DMS53 treated with DMSO at 0.1 percent for 48 hours (cell line): ENCODE results near the gene MUC2.

Source experiments
- DNase-seq: peaks from one replicate; lab custom pipeline; 2025; ENCODE audit not compliant: unreplicated experiment; lab: John Stamatoyannopoulos, UW

The MUC2 gene

DNA sequence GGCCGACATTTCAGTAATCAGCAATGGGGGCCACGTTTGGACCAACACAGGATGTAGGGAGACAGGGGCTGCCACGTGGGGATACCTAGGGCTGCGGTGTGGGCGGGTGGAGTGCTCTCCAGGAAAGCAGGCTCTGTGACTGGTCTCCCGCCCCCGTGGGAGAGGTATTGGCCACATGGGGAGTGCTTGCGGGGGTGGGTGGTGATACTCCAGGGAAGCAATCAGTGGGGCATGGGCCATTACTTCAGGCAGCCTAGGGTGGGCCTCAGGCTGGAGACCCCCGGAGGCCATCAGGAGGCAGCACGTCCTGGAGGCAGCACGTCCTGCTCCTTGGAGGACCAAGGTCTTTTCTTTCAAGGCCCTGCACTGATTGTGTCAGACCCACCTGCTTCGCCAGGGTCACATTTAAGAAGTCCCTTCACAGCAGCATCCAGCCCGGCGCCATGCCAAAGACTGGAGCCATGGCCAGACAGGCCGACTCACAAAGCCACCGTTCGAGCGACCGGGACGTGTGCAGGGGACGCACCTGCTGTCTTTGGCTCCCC, 3.0 kb upstream of the MUC2 start:
- no peak for DNase-seq

DNA sequence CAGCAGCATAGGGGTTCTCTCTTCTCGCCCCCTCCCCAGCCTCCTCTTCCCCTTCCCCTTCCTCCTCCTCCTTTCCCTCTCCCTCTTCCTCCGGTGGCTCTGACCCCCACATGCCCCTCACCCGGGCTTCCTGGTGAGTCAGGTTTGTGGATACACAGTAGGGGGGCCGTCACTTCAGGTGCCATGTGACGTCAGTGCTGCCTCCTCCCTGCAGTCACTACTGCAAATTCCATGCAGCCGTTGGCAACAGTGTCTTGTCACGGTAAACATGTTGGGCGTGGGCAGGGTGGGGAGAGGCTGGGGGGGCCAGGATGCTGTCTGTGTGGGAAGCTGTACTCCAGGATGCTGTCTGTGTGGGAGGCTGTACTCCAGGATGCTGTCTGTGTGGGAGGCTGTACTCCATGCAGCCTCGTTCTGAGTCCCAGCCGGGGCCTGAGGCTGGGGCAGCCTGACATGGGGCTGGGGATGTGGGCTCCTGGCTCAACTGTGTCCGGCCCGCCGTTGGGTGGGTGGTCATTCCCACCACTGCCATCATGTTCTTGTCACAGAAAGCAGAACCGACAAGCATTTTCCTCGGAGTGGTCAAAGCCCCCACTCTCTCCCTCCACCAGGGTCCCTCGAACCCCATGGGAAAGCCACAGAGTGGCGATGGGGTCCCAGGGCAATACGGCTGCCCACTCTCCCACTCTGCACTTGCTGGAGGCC, 2.4 kb upstream of the MUC2 start:
- DNase-seq = peak; percentile 17

DNA sequence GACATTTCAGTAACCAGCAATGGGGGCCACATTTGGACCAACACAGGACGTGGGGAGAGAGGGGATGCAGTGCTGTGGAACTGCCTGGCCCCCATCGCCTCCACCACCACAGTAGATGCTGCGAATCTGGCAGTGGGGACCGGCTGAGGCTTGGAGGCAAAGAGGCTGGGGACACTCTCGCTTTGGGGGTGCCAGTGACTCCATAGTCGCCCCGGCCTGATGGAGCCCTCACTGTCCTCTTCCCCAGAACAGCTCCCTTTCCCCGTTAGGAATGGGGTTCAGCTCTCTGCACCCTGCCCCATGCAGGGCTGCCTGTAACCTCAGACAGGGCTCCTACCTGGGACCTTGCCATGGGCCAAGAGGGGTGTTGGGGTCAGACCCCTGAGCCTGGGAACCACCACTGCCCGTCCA, 1.8 kb upstream of the MUC2 start:
- DNase-seq = no peak

DNA sequence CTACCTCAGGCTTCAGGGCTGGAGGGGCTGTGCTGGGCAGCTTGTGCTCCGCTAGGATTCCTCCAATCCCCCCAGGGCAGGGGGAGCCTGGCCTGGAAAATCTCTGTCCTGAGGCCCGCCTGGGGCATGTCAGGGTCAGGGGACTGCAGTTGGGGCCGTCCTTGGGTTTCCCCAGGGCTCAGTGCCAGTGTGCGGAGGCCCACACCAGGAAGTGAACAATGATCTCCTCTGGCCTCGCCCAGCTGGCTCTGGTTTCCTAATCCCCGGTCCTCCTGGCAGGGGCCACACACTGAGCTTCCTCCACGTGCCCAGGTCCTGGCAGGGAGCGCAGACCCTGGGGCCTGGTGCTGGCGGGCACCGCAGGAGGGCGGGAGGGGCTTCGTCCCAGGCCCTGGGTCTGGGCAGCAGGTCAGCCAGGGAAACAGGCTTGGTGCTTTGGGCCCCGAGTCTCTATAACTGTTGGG, 1.4 kb upstream of the MUC2 start:
- DNase-seq = no peak

DNA sequence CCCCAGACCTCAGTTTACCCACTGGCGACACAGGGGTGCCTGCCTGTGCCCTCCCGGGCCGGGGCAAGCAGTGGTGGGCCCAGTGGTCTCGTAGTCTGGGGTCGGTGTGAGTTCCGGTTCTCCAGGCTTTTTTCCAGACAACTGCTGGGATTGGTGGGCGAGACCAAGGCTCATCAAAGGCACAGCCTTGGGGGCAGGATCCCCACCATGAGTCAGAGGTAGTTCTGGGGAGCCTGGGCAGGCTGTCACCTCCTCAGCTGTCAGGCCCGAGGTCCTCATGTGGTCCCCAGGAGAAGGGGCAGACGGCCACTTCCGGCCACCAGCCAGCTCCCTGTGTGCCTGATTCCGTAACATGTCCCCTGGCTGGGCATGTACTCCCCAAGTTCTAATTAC, 827 bp upstream of the MUC2 start:
- no peak for DNase-seq

DNA sequence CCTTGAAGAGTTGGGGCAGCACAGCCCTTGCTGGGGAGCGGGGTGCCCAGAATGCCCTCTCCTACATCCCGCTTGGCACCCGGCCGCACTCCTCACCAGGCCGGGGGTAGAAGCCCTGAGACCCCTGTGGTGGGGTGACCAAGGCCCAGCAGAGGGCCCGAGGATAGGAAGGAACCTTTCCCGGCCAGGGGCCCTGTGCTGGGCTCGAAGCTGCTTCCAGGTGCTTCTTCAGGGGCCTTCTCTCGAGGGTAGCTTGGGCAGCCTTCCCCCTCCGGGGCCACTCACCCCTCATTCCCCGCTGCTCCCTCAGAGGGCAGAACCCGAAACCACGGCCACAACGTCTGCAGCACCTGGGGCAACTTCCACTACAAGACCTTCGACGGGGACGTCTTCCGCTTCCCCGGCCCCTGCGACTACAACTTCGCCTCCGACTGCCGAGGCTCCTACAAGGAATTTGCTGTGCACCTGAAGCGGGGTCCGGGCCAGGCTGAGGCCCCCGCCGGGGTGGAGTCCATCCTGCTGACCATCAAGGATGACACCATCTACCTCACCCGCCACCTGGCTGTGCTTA, 752 bp downstream of the MUC2 start:
- no peak for DNase-seq

DNA sequence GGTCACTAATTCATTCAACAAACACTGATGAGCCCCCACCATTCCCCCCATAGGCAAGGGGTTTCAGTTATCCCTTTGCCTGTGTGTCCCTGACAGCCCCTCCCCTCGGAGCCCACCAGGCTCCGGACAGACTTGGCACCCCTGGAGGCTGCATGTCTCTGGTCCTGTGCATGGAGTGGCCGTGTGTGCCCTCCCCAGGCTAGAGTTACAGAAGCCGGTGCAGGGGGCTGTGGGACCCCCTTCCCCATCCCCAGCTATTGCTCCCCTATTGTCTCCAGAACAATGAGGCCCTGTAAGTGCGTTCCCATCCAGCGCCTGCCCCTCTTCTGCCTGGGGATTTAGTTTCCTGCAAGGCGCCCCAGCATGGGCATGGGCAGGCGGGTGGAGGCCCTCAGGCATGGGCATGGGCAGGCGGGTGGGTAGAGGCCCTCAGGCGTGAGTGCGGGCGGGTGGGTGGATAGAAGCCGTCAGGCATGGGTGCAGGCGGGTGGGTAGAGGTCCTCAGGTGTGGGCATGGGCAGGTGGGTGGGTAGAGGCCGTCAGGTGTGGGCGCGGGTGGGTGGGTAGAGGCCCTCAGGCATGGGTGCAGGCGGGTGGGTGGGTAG, 1.5 kb downstream of the MUC2 start:
- DNase-seq = no peak

DNA sequence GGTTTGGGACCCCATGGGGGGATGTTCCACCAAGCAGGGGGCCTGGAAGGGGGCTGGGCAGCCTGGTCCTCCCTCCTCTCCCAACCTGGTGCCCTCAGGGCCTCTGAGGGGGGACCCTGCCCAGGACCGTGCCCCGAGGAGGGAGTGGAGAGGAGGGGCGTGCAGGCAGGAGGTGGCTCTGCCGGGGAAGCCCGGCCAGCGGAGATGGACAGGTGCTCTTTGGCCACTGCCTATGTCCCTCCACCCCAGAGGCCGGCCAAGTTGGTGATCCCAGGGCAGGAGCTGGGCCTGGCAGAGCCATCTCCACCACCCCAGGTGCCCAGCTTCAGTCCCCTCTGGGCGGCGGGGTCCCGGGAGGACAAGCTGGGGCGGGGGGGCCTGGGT, 2.4 kb downstream of the MUC2 start:
- DNase-seq = no peak

DNA sequence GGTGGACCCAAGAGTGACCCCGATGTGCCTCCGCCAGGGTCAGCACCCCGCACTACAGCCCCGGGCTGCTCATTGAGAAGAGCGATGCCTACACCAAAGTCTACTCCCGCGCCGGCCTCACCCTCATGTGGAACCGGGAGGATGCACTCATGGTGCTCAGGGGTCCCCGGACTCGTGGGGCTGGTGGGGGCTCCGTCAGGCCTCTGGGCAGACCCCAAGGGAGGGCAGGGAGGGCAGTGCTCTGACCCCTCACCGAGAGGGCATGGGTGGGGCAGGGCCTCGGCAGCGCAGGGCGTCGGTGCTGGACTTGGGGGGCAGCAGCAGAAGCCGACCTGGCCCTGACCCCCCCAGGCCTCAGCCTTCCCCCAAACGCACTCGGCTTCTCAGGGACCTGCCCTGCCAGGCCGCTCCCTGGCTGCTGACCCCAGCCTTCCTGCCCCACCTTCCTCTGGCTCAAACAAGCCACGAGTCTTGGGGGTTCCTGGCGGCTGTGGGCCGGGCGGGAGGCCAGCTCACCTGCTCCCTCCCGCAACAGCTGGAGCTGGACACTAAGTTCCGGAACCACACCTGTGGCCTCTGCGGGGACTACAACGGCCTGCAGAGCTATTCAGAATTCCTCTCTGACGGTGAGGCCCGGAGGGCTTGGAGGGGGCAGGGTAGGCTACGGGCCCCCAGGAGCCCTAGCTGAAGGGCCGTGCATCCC, 2.9 kb downstream of the MUC2 start:
- DNase-seq = no peak

DNA sequence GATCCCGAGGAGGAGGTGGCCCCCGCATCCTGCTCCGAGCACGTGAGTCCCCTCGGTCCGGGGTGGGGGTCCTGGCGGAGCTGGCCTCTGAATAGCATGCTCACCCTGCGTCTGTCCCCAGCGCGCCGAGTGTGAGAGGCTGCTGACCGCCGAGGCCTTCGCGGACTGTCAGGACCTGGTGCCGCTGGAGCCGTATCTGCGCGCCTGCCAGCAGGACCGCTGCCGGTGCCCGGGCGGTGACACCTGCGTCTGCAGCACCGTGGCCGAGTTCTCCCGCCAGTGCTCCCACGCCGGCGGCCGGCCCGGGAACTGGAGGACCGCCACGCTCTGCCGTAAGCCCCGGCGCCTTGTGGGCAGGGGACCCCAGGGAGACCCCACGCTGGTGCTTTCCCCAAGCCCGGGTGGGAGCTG, 3.5 kb downstream of the MUC2 start:
- no peak for DNase-seq

DNA sequence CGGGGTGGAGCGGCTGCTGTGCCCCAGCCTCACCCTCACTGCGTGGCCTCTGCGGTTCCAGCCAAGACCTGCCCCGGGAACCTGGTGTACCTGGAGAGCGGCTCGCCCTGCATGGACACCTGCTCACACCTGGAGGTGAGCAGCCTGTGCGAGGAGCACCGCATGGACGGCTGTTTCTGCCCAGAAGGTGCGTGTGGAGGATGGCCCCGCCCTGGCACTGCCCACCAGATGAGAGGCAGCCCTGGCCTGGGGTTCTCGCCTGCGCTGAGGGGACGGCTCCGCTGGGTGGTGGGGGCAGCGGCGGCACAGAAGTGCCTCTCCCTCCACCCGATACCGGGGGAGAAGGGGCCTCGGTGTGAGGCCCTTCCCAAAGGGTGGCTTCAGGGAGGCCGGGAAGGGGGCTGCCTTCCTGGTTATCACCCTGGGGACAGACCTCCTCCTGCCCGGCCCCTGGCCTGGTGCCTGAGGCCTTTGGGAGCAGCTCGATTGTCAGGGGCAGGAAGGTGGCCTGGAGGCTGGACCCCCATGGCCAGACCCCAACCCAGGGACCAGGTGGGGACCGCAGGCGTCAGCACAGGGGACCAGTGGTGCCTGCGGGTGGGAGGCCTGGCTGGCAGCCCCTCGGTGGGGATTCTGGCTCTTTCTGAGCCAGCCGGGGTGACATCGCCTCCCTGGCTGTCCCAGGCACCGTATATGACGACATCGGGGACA, 7.1 kb downstream of the MUC2 start:
- no peak for DNase-seq

DNA sequence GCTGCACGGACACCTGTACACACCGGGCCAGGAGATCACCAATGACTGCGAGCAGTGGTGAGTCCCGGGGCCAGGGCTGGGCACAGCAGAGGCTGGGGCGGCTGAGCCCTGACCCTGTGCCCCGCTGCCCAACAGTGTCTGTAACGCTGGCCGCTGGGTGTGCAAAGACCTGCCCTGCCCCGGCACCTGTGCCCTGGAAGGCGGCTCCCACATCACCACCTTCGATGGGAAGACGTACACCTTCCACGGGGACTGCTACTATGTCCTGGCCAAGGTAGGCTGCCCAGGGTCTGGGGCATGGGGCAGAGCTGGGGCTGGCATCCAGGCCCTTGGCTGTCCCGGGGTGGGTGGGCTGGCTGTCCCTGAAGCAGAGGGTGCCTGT, 7.7 kb downstream of the MUC2 start:
- DNase-seq = no peak

DNA sequence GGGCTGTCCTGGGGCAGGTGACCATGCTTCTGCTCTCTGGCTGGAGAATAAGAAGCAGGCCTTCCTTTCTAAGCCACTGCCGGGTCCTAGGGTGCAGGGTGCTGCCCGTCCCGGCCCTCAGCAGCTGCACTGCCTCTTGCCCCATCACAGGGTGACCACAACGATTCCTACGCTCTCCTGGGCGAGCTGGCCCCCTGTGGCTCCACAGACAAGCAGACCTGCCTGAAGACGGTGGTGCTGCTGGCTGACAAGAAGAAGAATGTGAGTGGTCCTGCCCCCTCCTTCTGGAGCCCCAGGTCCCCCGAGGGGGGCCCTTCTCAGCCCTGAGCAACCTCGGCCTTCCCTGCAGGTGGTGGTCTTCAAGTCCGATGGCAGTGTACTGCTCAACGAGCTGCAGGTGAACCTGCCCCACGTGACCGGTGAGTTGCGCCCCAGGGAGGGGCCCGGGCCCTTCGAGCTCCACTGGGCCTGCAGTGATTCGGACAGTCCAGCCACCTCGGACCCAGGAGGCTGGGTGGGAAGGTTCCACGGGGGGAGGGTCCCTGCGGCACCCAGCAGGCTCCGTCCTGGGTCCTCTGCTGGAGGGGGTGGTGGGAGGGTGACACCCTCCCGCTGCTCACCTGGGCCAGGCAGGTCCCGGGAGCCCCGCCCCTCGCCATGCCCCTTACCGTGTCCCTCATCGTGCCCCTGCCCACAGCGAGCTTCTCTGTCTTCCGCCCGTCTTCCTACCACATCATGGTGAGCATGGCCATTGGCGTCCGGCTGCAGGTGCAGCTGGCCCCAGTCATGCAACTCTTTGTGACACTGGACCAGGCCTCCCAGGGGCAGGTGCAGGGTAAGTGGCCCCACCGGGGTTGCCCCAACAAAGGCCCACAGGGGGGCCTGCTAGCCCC, 8.3 kb downstream of the MUC2 start:
- DNase-seq = no peak

DNA sequence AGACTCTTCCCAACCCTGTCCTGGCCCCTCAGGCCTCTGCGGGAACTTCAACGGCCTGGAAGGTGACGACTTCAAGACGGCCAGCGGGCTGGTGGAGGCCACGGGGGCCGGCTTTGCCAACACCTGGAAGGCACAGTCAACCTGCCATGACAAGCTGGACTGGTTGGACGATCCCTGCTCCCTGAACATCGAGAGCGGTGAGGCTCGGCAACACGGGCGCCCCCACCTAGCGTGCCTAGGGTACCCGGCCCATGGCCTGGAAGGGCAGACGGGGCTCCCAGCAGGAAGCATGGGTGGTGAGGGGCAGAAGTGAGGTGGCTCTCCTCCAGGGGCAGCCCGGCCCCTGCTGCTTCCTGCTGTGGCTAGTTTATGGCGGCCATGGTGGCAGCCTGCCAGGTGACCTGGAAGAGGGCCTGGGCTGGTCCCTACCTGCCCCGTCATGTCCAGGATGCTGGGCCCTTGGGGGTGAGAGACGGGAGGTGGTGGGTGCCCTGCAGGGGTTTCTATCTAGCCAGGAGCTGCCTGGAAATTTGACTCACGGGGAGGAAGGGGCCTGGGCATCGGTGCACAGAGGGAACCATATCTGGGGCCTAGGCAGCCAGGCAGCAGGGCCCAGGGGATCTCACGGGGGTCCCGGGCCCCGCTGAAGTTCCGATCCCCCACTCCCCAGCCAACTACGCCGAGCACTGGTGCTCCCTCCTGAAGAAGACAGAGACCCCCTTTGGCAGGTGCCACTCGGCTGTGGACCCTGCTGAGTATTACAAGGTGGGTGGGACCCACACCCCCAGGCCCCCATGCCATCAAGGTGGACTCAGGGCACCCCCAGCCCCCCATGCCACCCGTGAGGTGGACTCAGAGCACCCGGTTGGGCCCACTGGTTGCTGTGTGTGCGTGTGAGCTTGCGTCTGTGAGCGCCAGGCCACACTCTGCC, 9.2 kb downstream of the MUC2 start:
- DNase-seq = no peak

DNA sequence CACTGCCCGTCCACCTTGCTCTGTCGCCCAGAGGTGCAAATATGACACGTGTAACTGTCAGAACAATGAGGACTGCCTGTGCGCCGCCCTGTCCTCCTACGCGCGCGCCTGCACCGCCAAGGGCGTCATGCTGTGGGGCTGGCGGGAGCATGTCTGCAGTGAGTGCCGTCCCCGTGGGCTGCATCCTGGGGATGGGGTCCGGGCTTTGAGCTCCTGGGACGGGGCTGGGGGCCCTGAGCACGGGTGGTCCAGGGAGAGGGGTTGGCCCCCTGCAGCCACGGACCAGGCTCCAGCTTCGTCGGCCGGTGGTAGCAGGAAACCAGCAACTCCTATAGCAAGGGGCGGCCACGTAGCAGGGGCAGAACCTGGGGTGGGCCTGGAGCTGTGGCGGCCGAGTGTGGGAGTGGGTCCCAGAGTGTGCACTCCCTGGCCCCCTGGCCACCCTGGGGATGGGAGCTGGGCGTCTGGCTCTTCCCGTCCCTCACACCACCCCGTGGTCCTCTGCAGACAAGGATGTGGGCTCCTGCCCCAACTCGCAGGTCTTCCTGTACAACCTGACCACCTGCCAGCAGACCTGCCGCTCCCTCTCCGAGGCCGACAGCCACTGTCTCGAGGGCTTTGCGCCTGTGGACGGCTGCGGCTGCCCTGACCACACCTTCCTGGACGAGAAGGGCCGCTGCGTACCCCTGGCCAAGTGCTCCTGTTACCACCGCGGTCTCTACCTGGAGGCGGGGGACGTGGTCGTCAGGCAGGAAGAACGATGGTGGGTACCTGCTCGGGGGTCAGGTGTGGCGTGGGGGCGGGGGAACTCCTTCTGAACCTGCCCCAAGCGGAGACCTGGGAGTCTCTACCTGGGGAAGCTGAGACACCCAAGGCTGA, 10.1 kb downstream of the MUC2 start:
- DNase-seq = no peak

DNA sequence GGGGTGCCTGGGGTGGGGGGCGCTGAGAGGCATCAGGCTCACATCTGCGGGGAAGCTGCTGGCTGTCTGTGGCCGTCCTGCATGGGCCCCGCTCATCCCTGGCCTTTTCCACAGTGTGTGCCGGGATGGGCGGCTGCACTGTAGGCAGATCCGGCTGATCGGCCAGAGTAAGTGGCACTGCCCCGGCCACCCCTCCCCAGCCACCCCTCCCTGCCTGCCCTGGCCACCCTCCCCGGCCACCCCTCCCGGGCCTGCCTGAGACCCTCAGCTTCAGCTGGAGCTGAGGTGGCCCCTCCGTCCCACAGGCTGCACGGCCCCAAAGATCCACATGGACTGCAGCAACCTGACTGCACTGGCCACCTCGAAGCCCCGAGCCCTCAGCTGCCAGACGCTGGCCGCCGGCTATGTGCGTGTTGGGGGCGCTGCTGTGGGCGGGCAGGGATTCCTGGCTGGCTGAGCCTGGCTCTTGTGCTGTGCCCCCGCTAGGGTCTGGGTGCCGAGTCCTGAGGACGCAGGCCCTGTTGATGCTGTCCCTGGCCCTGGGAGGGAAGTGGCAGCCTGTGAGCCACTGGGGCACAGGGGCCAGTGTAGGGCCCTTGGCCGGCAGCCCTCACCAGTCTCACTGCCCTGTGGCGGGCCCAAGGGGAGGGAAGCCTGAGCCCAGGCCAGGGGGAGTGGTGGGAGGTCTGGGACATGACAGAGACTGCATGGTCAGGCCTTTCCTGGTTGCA, 10.9 kb downstream of the MUC2 start:
- no peak for DNase-seq
